Fibroblast of lung (primary cell): ENCODE results near the gene DARS2. TPM values are rescaled to one million over a fixed set of nuclear protein-coding genes. Genes with fewer than 3 reads are reported as not detected.

Source experiments
- DNase-seq, 2 donors: peaks; one replicate each; pipeline versions ENCODE4 v3.0.0 to v3.0.0-alpha.2; 2010; ENCODE audit warnings: low read depth in 2 of 2
- H2AFZ ChIP-seq: 2 replicates; pipeline ENCODE4 v1.5.1; 2012; ENCODE audit warnings: low read length, control low read depth, inconsistent platforms
- H3K27ac ChIP-seq: 2 replicates; pipeline ENCODE4 v1.5.1; 2011; ENCODE audit warnings: low read length, control low read depth; ENCODE audit not compliant: insufficient read depth
- H3K27me3 ChIP-seq: 2 replicates; pipeline ENCODE4 v1.5.1; 2011; ENCODE audit warnings: mild to moderate bottlenecking, low read length; ENCODE audit not compliant: control insufficient read depth, insufficient read depth
- H3K36me3 ChIP-seq: 2 replicates; pipeline ENCODE4 v1.5.1; 2011; ENCODE audit warnings: low read length; ENCODE audit not compliant: control insufficient read depth, insufficient read depth
- H3K4me1 ChIP-seq: 2 replicates; pipeline ENCODE4 v1.5.1; 2011; ENCODE audit warnings: low read length; ENCODE audit not compliant: control insufficient read depth, insufficient read depth; ENCODE audit errors: extremely low read depth
- H3K4me2 ChIP-seq: 2 replicates; pipeline ENCODE4 v1.5.1; 2011; ENCODE audit warnings: low read length, control low read depth; ENCODE audit not compliant: insufficient read depth; ENCODE audit errors: extremely low read depth
- H3K4me3 ChIP-seq, 4 experiments: fragments of 200-600 bp in 1 of 4; sonication (generic) in 1 of 4; replicated peaks in 1 of 4; 2 replicates each; pipeline ENCODE4 v1.5.1; 2011 to 2016; ENCODE audit warnings: low read length in 4 of 4, low read depth in 3 of 4, mild to moderate bottlenecking in 3 of 4, control low read depth in 2 of 4, inconsistent platforms in 1 of 4, mixed read lengths in 1 of 4; ENCODE audit not compliant: insufficient read depth in 1 of 4; ENCODE audit errors: control extremely low read depth in 1 of 4
- H3K79me2 ChIP-seq: 2 replicates; pipeline ENCODE4 v1.5.1; 2012; ENCODE audit warnings: mild to moderate bottlenecking, low read length, inconsistent platforms; ENCODE audit not compliant: control insufficient read depth, insufficient read depth
- H3K9ac ChIP-seq: 2 replicates; pipeline ENCODE4 v1.5.1; 2011; ENCODE audit warnings: mild to moderate bottlenecking, low read length, control low read depth; ENCODE audit not compliant: insufficient read depth
- H3K9me3 ChIP-seq: 2 replicates; pipeline ENCODE4 v1.5.1; 2012; ENCODE audit warnings: low read depth, low read length; ENCODE audit not compliant: control insufficient read depth, insufficient read depth
- H4K20me1 ChIP-seq: 2 replicates; pipeline ENCODE4 v1.5.1; 2011; ENCODE audit warnings: low read length; ENCODE audit not compliant: control insufficient read depth, insufficient read depth; ENCODE audit errors: extremely low read depth
- CTCF ChIP-seq, 2 donors: IDR thresholded peaks in 1 of 2; conservative IDR thresholded peaks in 1 of 2; 1 replicate in 1 of 2; 2 replicates in 1 of 2; pipeline ENCODE4 v1.5.1; 2011 to 2012; ENCODE audit warnings: low read length in 2 of 2, control low read depth in 1 of 2, inconsistent platforms in 1 of 2, low read depth in 1 of 2, mild to moderate bottlenecking in 1 of 2
- EZH2 ChIP-seq: IDR thresholded peaks from 2 replicates; pipeline ENCODE4 v1.5.1; 2012; ENCODE audit warnings: low read length, control low read depth, mild to moderate bottlenecking; ENCODE audit errors: missing control alignments
- polyA plus RNA-seq, 2 donors: library from polyadenylated mRNA; depleted of rRNA in 1 of 2; stranded (reverse) in 1 of 2; unstranded in 1 of 2; fragments of >200 nt; gene quantifications; 2 replicates each; pipeline ENCODE4 v1.2.1, GENCODE V29; 2011 to 2012; ENCODE audit warnings: missing spikeins in 1 of 2
- total RNA-seq: library from RNA; depleted of rRNA; stranded (reverse); fragments of >200 nt; gene quantifications from 2 replicates; pipeline ENCODE4 v1.2.1, GENCODE V29; 2014

DARS2 gene
- total and polyA plus RNA-seq, 2 donors (not counting 1 experiment from before 2014, with no cell fraction given) = 17.8 to 19.5 TPM

GRCh38 chr1:173818459-173818858, 6.0 kb upstream of the DARS2 start:
- Histone ChIP-seq H4K20me1 (no peaks in the 10 kb centered on the region), H3K27me3 (no peaks in the 10 kb centered on the region), H2AFZ (no peak overlapping the region), H3K4me3 (no peak overlapping the region), H3K4me1 (no peaks in the 10 kb centered on the region), H3K27ac (no peak overlapping the region), H3K36me3 (no peaks in the 10 kb centered on the region), H3K9ac (no peak overlapping the region), H3K9me3 (no peaks in the 10 kb centered on the region), H3K4me2 (no peak overlapping the region), H3K79me2 (peaks cover 70% of the 10 kb centered on the region)
- TF ChIP-seq CTCF (conservative IDR thresholded peaks at IDR 0.05 in 1 of 2, IDR thresholded peaks at IDR 0.05 in 1 of 2; ENCODE audit: low read depth in 1 of 2, low read length in 2 of 2) = no peak
- no peak for TF ChIP-seq EZH2
- DNase-seq = no peak

GRCh38 chr1:173821680-173822079, 2.8 kb upstream of the DARS2 start:
- Histone ChIP-seq H3K9ac (no peak overlapping the region), H3K4me3 (no peak overlapping the region), H4K20me1 (no peaks in the 10 kb centered on the region), H3K4me2 (peak overlapping the region; percentile 28), H3K4me1 (no peaks in the 10 kb centered on the region), H3K27me3 (no peaks in the 10 kb centered on the region), H3K36me3 (no peaks in the 10 kb centered on the region), H3K27ac (no peak overlapping the region), H2AFZ (no peak overlapping the region), H3K9me3 (no peaks in the 10 kb centered on the region), H3K79me2 (peaks cover 62% of the 10 kb centered on the region)
- DNase-seq = no peak
- TF ChIP-seq EZH2 (no peak), CTCF (conservative IDR thresholded peaks at IDR 0.05 in 1 of 2, IDR thresholded peaks at IDR 0.05 in 1 of 2; ENCODE audit: low read depth in 1 of 2, low read length in 2 of 2) (no peak)

- H3K36me3 ChIP-seq = no peaks in the 10 kb centered on the region
- H2AFZ ChIP-seq = peak overlapping the region; percentile 75
- no peaks in the 10 kb centered on the region for H3K4me1 ChIP-seq
- H3K4me2 ChIP-seq = peak overlapping the region; percentile 93
- no peaks in the 10 kb centered on the region for H3K27me3 ChIP-seq
- H4K20me1 ChIP-seq = no peaks in the 10 kb centered on the region
- H3K9me3 ChIP-seq = no peaks in the 10 kb centered on the region
- no peak for TF ChIP-seq CTCF (conservative IDR thresholded peaks at IDR 0.05 in 1 of 2, IDR thresholded peaks at IDR 0.05 in 1 of 2; ENCODE audit: low read depth in 1 of 2, low read length in 2 of 2)
- no peak for TF ChIP-seq EZH2
- peak overlapping the region; percentile 92 for H3K27ac ChIP-seq
- peaks cover 48% of the 10 kb centered on the region for H3K79me2 ChIP-seq
- no peak for DNase-seq
- peak overlapping the region; percentile 56 for H3K9ac ChIP-seq
- peak overlapping the region; percentile 60 to 92 (median 86) for H3K4me3 ChIP-seq
Measured at GRCh38 chr1:173823781-173824314, 625 bp upstream of the DARS2 start.
